MCF 10A (cell line): ENCODE data around the gene HLA-DQA2. TPM values are rescaled to one million over a fixed set of nuclear protein-coding genes. Genes with fewer than 3 reads are reported as not detected.
"Not testable (repeated sequence)": the region's sequence is repeated elsewhere in the genome, so short reads cannot be mapped to it uniquely, and the experiment has no call there.

Source experiments
- BruUV-seq: library from RNA; stranded (reverse); fragments of 400-500 nt; replicated peaks from 2 replicates; lab custom pipeline; 2021; lab: Mats Ljungman, UMichigan
- CTCF ChIA-PET: fragments of 300-600 bp; sonication (Branson Sonifier 250); formaldehyde crosslinking; extraction: SDS; loops from one replicate; lab custom pipeline; 2021; ENCODE audit warnings: antibody characterized with exemption, inconsistent platforms; lab: Yijun Ruan, JAX
- POLR2A ChIA-PET: fragments of 300-600, 350-650 bp; sonication (Branson Sonifier 250); formaldehyde crosslinking; extraction: SDS; loops from one replicate; lab custom pipeline; 2020; ENCODE audit warnings: antibody characterized with exemption, inconsistent platforms; lab: Yijun Ruan, JAX
- DNase-seq: peaks from one replicate; pipeline ENCODE4 v3.0.0-alpha.2; 2018; ENCODE audit not compliant: unreplicated experiment
- H3K27ac Mint-ChIP-seq: one replicate; pipeline ENCODE4 v1.8.0; 2022; ENCODE audit warnings: mild to moderate bottlenecking, low read depth, mixed read lengths; ENCODE audit not compliant: unreplicated experiment
- H3K27me3 Mint-ChIP-seq: one replicate; pipeline ENCODE4 v1.8.0; 2022; ENCODE audit warnings: mixed read lengths; ENCODE audit not compliant: insufficient read depth, unreplicated experiment
- H3K36me3 Mint-ChIP-seq: one replicate; pipeline ENCODE4 v1.8.0; 2022; ENCODE audit warnings: mild to moderate bottlenecking, moderate library complexity, mixed read lengths; ENCODE audit not compliant: insufficient read depth, unreplicated experiment
- H3K4me1 Mint-ChIP-seq: one replicate; pipeline ENCODE4 v1.8.0; 2022; ENCODE audit warnings: mixed read lengths; ENCODE audit not compliant: insufficient read depth, unreplicated experiment
- H3K4me3 Mint-ChIP-seq: one replicate; pipeline ENCODE4 v1.8.0; 2022; ENCODE audit warnings: mild to moderate bottlenecking, moderate library complexity, mixed read lengths; ENCODE audit not compliant: unreplicated experiment
- H3K9me3 Mint-ChIP-seq: one replicate; pipeline ENCODE4 v1.8.0; 2022; ENCODE audit warnings: mixed read lengths; ENCODE audit not compliant: unreplicated experiment
- CTCF ChIP-seq: fragments of 200-600 bp; IDR thresholded peaks from one replicate; pipeline ENCODE4 v1.8.0; 2022; ENCODE audit warnings: antibody characterized with exemption, mild to moderate bottlenecking; ENCODE audit not compliant: unreplicated experiment
- intact Hi-C: fragments of 100-400 bp; cut with micrococcal nuclease; formaldehyde crosslinking; loops from 2 replicates; pipeline ENCODE4 v1.14.1; 2022
- total RNA-seq: library from RNA; stranded (reverse); gene quantifications from 2 replicates; pipeline ENCODE4 v1.2.3, GENCODE V29; 2022

HLA-DQA2 gene
- total RNA-seq, 1 experiment from 2014 or later: not detected

- Mint-ChIP-seq H3K36me3 (peaks cover 6% of the 10 kb centered on the region), H3K27ac (no peak overlapping the region), H3K4me1 (no peaks in the 10 kb centered on the region), H3K4me3 (no peak overlapping the region), H3K27me3 (peaks cover 91% of the 10 kb centered on the region), H3K9me3 (no peaks in the 10 kb centered on the region)
- DNase-seq: no peak
- CTCF ChIA-PET: no interaction called here
- no peak for TF ChIP-seq CTCF
- BruUV-seq: no TSS peak
- POLR2A ChIA-PET: no interaction called here
- intact Hi-C loops: no loop called here
These were observed 37.8 kb downstream of the HLA-DQA2 start for GRCh38 chr6:32779036-32779435.

GRCh38 chr6:32782923-32783322 lies 41.7 kb downstream of the HLA-DQA2 start:
- H3K27ac Mint-ChIP-seq, H3K9me3 Mint-ChIP-seq, H3K4me3 Mint-ChIP-seq, POLR2A ChIA-PET, H3K36me3 Mint-ChIP-seq, H3K4me1 Mint-ChIP-seq, BruUV-seq, DNase-seq: not testable (repeated sequence)
- intact Hi-C loops: loop anchor here (10.0 kb wide), 1 partner anchor 538 kb away; no protein-coding TSS in a partner anchor
- H3K27me3 Mint-ChIP-seq: peaks cover 90% of the 10 kb centered on the region
- CTCF ChIA-PET: interaction anchor here (0.9 to 1.6 kb wide), 3 partner anchors 14 to 369 kb away, joined by 3 to 6 read pairs (median 5); no protein-coding TSS in a partner anchor

GRCh38 chr6:32785781-32786533 lies 44.8 kb downstream of the HLA-DQA2 start:
- CTCF ChIA-PET: interaction anchor here (0.5 to 3.0 kb wide), 33 partner anchors 10 to 913 kb away, joined by 3 to 31 read pairs (median 4); partner anchors contain the start of gene TAP1
- H3K27me3 Mint-ChIP-seq: peaks cover 95% of the 10 kb centered on the region
- POLR2A ChIA-PET: interaction anchor here (0.6 to 1.6 kb wide), 4 partner anchors 67 to 354 kb away, joined by 3 read pairs; partner anchors contain the start of gene TAP1

GRCh38 chr6:32790306-32790705 lies 49.1 kb downstream of the HLA-DQA2 start:
- H3K27ac Mint-ChIP-seq: no peak overlapping the region
- peaks cover 96% of the 10 kb centered on the region for H3K27me3 Mint-ChIP-seq
- POLR2A ChIA-PET: interaction anchor here (0.6 kb wide), 1 partner anchor 387 kb away, joined by 3 read pairs; no protein-coding TSS in a partner anchor
- CTCF ChIA-PET: interaction anchor here (1.7 to 3.3 kb wide), 2 partner anchors 78 to 377 kb away, joined by 5 to 12 read pairs; no protein-coding TSS in a partner anchor
- no peaks in the 10 kb centered on the region for H3K9me3 Mint-ChIP-seq
- H3K36me3 Mint-ChIP-seq: no peaks in the 10 kb centered on the region
- no TSS peak for BruUV-seq
- no peak overlapping the region for H3K4me3 Mint-ChIP-seq
- no peak for TF ChIP-seq CTCF
- H3K4me1 Mint-ChIP-seq: no peaks in the 10 kb centered on the region
- intact Hi-C loops: no loop called here
- no peak for DNase-seq

More at GRCh38 chr6:32785781-32786533, 44.8 kb downstream of the HLA-DQA2 start:
- DNase-seq: peak; percentile 65
- H3K27ac Mint-ChIP-seq: no peak overlapping the region
- no peaks in the 10 kb centered on the region for H3K4me1 Mint-ChIP-seq
- BruUV-seq: no TSS peak
- intact Hi-C loops: loop anchor here (1.0 to 10.0 kb wide), 4 partner anchors 164 to 541 kb away; no protein-coding TSS in a partner anchor
- no peak overlapping the region for H3K4me3 Mint-ChIP-seq
- no peaks in the 10 kb centered on the region for H3K36me3 Mint-ChIP-seq
- TF ChIP-seq CTCF: peak; percentile 64
- H3K9me3 Mint-ChIP-seq: no peaks in the 10 kb centered on the region
